Dedifferentiated amniotic fluid mesenchymal stem cell (primary cell): ENCODE results near the gene SOX13.
"Not testable (repeated sequence)": the region's sequence is repeated elsewhere in the genome, so short reads cannot be mapped to it uniquely, and the experiment has no call there.

ENCODE experiments used
- DNase-seq: peaks from one replicate; pipeline ENCODE4 v3.0.0-alpha.2; 2016; ENCODE audit errors: extremely low spot score

Gene SOX13

DNA sequence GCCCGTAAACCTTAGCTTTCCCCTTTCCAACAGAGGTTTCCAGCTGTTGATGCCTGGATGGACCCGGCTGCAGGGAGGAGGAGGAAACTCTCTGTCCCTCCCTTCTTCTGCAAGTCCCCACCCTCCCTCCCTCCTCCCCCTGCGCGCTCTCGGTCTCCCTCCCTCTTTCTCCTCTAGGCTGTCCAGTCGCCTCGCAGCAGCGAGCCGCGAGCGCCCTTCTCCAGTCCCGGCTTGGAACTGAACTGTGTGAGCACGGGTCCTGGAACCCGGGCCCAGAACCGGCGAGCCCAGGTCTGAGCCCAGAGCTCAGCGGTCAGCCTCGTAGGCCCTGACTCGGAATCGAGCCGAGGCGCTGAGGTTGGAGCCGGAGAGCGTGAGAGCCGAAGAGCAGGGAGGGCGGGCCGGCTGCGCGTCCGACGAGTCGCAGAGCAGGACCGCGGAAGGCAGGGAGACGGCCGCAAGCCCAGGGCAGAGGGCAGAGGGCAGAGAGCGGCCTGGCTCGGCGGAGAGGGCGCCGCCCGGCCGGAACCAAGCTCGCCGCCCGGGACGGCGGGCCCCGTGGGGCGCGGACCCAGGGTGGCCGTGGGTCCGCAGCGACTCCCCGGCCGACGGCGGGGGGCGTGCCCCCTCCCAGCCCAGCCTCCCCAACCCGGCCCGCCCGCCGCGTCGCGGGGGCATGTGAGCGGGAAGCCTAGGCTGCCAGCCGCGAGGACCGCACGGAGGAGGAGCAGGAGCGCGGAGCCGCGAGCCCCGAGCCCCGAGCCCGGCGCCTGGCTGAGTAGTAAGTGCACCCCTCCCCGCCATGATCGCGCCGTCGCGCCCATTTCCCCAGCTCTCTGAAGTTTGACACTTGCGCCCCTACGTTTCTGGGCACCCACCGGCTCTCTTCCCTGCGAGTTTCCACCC lies at the start of gene SOX13:
Gene SOX13 (plus strand): TSS at position 185 of the 906 bp plus-strand sequence. CDS start 39,801 bp downstream, outside the sequence.
- DNase-seq: peak; percentile 83

DNA sequence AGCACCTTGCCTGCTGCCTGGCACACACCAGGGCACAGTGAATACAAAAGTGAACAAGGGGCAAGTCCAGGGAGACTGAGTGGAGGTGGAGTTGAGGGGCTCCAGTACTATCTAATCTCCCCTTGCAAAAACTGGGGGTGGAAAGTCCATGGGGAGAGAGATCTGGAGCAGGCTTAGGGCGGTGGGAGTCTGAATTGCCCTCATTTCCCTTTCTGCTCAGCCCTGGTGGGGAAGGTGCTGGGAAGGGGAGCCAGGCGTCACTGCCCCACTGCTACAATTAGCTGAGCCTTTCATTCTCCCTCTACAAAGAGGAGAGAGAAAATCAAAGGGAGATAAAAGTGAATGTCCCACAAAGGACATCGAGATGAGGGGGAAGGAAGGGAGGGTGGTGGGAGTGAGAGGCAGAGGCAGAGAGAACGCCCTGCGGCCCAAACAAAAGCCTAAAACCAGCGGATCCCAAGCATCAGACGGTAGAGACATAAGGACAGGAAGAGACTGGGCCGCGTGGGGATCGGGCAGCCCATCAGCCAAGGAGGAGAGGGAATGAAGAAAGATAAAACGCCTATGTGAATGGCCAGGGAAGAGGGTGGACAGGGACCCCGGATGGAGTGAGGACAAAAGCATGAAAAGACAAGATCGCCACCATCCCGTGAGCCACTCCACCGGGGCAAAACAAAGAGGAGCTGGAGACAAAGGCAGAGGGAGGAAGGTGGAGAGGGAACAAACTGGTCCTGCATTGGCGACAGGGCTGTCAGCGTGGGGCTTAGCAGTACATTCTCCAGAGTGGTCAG lies 46.8 kb upstream of the SOX13 start:
- no peak for DNase-seq

DNA sequence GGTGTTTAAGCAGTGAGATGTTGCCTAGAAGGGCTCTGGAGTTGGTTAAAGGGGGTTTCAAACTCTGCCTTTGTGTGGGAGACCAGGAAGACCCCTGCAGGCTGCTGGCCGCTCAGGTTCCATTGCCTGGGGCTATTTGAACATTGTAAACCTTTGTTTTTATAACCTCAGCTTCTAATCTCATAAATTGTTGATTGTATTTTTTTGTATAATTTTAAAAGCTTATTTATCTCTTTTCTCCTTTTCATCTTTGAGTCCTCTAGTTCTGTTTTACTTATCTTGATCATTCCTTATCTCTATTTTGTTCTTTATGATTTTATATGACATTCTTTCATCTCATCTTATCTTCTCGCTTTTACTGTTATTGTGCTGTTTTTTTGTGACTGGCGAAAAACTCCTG lies 45.5 kb upstream of the SOX13 start:
- DNase-seq: no peak

DNA sequence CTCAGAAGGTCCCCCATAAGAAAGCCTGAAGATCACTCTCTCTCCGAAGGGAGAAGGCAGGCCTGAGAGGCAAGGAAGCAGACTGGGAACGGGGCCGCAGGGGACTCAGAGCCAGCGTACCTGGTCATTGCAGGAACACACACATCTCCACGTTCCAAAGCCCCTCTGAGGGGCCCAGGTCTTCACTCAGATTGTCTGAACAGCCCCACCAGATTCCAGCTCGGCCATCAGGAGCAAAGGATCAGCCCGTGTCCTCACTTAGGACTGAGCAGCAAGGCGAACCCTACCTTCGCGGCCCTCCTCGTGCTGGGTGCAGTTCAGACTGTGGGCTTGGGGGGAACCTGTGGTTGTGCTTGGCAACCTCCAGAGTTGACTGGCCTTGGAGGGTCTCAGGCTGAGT lies 43.9 kb upstream of the SOX13 start:
- no peak for DNase-seq

DNA sequence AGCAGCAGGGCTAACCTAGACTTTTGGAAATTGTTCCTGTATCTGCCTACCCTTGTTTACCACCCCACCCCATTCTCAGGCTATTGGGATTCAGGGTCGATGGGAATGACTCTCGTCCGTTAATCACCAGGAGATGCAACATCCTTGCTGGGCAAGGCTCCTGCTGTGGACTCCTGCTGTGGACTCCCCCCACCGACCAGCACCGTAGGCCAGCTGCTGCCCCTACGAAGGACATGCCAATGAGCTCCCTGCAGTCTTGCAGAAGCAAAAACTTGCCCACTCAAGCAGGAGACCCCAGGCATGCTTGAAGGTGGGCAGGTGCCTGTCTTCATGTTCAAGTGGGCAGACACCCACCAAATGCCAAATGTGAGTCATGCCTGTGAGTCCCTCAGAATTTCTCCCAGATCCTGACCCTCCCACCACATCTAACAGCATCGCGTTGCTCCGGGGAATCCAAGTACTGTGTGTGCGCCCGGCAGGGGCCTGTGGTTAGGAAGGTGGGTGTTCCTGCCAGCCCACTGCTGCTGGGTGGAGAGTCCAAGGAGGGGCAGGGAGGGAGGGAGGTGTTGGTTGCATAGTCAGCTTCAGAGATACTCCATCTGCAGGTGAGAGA lies 41.7 kb upstream of the SOX13 start:
- no peak for DNase-seq

DNA sequence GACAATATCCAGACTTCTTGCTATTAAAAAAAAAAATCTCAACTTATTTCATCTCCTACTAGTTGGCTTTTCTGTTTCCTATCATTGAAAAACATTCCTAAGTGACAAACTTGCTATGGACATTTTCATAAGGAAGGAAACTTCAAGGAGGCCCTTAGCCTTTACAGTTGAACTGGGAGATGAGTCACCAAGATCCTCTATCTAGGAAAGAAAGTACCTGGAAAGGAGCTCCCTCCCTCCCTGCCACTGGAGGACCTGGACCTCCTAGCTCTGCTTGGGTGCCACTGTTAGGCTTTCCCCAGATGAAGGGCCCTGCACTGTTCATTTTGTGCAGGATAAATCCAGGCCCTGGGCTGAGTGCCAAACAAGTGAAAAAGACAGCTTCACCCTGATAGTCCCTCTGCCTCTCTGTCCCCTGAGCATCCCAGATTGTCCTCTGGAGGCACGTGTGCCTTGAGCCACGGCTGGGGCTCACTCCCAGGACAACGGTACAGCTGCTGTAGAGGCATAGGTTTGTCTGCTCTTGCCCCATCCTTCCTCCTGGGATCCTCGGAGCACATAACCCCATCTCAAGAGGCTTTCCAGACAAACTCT lies 40.2 kb upstream of the SOX13 start:
- no peak for DNase-seq

DNA sequence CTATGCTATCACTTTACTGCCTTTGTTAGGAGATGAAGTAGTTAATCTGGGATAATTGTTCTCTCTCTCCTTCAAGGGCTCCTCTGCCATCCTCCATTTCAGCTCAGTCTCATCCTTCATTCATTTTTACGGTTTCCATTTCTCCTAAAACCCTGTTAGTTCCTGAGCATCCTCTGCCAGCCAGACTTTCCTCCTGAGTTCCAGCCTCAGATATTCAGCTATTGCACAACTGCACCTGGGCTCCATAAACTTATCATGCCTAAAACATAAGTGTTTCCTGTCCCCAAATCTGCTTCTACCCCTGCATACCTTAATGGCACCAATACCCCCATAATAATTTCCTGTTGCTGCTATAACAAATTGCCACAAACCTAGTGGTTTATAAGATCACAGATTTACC lies 39.6 kb upstream of the SOX13 start:
- DNase-seq: no peak

DNA sequence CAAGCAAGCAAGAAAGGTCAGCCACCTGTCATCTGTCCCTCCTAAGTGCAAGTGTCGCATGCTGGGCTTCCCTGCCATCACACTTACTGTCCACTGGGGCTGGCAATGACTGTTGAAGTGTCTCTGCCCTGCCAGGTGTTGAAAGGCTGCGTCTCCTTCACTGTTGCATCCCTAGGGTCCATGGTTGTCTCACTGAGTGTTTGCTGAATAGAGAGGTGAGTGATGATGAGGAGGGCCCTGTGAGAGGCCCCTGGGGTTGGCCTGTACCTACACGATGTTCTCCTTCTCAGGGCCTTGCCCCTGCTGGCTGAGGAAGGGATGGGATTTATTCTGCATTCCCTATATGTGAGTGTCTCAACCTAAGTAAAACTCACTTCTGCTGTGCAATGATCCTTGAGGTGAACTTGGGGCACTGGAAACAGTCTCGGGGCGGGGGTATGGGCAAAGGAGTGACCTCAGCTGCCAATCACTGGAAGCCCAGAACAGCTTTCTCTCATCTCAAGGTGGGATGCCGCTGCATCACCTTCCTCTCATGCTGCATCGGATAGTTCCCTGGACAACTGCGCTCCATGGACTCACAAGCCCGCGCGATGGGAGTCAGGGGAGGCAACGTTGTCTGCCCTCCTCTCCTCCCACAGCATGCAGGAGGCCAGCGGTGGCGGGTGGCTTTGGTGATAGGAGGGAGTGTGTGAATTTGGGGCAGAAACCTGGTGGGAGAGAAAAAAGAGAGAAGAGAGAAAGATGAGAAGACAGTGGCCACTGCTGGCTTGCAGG lies 35.8 kb upstream of the SOX13 start:
- DNase-seq: no peak

DNA sequence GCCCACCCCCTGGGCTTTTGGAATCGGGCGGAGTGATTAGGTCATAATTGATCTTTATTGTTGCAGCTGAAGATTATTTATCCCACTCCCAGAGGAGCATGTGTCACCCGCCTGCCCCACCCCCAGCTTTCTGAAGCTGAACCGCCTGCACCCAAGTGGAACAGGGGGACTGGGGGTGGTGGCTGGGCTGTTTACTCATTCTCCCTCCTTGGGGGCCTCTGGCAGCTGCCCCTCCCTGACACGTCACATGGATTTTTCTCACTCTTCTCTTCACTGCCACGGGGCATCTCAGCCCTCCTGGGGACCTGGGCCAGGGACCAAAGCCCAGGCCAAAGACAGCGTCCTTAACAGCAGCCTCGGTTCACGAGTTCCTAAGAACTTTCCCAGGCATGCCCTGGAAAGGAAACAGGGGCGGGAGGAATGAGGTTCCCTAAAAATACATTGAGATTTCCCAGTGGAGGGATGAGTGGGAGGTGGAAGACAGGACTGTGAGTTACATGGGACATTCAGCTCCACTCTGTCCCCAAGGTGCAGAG lies 31.6 kb upstream of the SOX13 start:
- DNase-seq: no peak

DNA sequence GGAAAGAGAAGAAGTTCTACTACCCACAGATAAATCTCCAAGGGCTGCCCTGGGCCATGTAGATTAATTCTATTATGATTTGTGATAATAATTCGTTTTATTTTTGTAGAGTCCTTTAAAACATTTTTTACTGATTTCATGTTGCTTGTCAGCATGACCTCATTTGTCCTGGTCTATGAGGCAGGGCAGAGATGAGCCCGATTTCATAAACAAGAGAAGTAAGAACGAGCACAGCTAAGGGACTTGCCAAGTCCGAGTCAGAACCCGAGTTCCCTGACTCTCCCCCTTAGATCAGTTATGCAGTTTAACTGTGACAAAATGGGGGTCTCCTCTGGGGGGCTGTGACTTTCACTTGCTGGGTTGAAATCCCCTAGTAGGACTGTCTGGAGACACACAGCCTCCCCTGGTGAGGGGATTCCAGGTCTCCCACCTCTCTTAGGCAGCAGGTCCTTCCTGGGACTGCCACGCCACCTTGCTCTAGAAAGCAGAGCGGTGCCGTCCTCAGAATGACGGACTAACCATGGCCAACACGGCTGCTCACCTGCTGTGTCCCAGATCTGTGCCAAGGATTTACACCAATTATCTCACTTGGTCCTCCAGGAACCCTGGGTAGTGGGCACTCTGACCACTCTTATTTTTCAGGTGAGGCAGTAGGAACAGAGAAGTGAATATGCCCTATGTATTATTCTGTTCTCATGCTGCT lies 31.0 kb upstream of the SOX13 start:
- no peak for DNase-seq

DNA sequence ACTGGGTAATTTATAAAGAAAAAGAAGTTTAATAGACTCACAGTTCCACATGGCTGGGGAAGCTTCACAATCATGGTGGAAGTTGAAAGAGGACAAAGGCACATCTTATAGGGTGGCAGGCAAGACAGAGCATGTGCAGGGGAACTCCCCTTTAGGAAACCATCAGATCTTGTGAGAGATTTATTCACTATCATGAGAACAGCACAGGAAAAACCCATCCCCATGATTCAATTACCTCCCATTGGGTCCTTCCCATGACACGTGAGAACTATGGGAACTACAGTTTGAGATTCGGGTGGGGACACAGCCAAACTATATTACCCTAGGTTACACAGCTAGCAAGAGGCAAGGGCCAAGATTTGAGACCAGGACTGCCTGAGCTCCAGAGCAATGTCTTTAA lies 30.4 kb upstream of the SOX13 start:
- no peak for DNase-seq

DNA sequence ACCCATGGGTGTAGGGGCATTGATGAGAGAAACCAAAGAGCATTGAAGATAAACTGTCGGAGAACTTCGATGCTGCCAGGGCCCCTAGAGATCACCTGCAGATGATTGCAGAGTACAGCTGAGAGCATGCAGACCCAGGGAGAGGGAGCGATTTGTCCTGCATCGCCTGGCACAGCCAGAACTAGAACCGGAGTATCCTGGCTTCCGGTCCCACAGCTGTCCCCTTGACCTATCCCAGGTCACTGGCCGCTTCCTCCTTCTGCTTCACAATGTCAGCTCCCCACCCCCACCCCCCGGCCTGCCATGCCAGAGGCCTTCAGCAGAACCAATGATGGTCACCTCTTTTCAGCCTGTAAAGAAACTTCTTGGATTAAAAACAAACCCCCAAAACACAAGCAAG lies 29.2 kb upstream of the SOX13 start:
- no peak for DNase-seq

DNA sequence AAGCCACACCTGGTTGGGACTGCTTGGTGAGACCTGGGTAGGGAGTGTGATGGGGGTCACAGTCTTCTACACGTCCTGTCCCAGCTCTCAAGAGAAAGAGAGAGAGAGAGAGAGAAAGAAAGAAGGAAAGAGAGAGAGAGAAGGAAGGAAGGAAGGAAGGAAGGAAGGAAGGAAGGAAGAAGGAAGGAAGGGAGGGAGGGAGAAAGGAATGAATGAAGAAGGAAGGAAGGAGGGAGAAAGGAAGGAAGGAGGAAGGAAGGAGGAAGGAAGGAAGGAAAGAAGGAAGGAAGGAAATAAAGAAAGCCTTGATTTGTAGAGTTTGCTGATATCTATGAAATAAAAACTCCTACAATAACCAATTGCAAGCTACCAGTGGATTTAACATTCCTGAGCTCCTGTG lies 28.5 kb upstream of the SOX13 start:
- no peak for DNase-seq

DNA sequence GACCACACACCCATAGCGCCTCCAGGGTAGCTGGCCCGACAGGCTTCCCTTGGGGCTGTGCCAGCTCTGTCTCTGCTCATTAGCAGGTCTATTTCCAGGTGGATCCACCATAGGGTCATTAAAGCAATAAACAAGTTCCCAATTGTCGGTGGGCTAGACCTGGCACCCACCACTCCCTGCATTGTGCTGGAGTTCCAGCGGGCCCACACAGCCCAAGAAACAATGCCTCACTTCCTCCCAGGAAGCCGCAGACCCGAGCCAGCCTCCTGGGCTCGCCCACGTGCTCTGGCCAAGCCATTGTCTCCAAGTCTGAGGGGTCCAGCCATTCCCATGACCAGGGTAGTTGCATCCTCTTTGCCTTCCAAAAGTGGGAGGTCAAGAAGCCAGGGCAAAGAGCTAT lies 27.5 kb upstream of the SOX13 start:
- DNase-seq: no peak

DNA sequence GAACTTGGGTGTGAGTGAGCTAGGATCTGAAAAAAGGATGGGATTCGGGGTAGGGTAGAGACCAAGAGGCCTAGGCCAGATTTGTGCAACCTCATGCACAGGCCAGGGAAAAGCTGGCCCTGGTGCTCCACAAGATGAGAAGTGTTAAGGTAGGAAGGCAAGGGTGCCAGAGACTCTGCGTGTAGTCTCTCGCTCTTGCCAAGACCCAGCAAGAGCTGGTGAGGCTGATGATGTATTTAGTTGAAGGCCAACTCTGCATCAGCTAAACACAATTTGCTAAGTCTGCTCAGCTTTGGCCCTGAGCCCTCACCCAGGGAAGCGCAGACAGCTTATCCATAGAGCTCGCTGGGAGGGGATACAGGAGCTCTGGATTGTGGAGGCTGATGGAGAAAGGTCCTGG lies 26.6 kb upstream of the SOX13 start:
- no peak for DNase-seq

DNA sequence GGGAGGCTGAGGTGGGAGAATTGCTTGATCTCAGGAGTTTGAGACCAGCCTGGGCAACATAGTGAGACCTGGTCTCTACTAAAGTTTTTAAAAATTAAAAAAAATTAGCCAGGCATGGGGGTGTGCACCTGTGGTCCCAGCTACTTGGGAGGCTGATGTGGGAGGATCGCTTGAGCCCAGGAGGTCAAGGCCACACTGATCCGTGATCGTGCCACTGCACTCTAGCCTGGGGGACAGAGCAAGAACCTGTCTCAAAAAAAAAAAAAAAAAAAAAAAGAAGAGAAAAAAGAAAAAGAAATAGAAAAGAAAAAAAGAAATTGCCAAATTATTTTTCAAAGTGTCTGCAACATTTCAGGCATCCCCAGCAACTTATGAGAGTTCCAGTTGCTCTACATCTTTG lies 24.1 kb upstream of the SOX13 start:
- DNase-seq: not testable (repeated sequence)

DNA sequence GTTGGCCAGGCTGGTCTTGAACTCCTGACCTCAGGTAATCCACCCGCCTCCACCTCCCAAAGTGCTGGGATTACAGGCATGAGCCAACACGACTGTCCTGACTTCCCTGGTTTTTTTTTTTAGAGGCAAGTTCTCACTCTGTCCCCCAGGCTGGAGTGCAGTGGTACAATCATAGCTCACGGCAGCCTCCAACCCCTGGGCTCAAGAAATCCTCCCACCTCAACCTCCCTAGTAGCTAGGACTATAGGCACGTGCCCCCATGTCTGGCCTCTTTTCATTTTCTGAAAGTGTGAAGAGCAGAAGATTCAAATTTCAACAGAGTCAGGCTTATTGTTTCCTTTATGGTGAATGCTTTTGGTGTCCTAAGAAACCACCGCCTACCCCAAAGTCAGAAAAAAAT lies 21.7 kb upstream of the SOX13 start:
- no peak for DNase-seq

DNA sequence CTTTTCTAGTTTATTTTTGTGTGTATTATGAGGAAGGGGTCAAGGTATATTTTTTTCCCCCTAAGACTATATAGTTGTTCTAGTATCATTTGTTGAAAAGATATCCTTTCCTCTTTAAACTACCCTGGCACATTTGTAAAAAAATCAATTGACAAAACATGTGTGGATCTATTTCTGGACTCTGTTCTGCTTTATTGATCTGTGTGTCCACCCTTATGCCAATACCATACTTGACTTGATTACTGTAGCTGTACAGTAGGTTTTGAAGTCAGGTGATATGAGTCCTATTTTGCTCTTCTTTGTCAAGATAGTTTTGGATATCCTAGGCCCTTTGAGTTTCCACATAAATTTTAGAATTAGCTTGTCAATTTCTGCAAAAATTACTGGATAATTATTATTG lies 21.2 kb upstream of the SOX13 start:
- no peak for DNase-seq

DNA sequence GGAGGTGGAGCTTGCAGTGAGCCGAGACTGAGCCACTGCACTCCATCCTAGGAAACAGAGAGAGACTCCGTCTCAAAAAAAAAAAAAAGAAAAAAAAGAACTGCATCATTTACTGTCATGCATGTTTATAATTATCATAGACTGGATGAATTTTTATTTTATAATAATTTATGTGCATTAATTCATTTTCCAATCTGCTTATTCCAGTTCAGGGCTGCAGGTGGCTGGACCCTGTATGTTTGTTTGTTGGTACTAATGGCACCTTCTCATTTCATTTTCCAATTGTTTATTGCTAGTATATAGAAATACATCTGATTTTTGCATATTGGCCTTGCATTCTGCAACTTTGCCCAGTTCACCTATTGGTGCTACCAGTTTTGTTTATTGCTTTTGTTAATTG lies 19.0 kb upstream of the SOX13 start:
- DNase-seq: no peak

DNA sequence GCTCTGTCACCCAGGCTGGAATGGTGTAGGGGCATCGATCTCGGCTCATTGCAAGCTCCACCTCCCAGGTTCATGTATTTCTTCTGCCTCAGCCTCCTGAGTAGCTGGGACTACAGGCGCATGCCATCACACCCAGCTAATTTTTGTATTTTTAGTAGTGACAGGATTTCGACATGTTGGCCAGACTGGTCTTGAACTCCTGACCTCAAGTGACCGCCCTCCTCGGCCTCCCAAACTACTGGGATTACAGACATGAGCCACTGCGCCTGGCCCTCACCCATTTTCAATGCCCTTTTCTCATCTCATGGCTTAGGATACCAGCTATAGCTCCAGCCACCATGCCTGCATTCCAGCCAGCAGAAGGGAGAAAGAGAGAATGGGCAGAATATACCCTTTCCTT lies 12.9 kb upstream of the SOX13 start:
- DNase-seq: no peak

DNA sequence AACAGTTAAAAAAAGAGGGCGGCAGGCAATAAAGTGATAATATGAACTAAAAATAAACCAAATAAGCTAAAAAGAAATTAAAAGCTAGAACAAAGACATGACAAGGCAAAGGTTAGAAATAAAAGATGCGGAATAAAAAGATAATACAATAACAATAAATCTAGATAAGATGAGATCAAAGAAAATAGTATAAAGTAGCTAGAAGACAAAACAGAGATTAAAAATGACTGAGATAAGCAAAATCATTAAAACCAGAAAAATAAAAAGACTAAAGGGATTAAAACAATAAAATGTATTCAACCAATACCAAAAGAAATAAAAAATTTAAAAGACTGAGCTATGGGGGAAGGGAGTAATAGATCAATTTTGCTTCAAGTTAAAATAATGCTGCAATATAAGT lies 10.8 kb upstream of the SOX13 start:
- DNase-seq: no peak
